ENCODE results near the gene ATG2B.

The ATG2B gene

DNA sequence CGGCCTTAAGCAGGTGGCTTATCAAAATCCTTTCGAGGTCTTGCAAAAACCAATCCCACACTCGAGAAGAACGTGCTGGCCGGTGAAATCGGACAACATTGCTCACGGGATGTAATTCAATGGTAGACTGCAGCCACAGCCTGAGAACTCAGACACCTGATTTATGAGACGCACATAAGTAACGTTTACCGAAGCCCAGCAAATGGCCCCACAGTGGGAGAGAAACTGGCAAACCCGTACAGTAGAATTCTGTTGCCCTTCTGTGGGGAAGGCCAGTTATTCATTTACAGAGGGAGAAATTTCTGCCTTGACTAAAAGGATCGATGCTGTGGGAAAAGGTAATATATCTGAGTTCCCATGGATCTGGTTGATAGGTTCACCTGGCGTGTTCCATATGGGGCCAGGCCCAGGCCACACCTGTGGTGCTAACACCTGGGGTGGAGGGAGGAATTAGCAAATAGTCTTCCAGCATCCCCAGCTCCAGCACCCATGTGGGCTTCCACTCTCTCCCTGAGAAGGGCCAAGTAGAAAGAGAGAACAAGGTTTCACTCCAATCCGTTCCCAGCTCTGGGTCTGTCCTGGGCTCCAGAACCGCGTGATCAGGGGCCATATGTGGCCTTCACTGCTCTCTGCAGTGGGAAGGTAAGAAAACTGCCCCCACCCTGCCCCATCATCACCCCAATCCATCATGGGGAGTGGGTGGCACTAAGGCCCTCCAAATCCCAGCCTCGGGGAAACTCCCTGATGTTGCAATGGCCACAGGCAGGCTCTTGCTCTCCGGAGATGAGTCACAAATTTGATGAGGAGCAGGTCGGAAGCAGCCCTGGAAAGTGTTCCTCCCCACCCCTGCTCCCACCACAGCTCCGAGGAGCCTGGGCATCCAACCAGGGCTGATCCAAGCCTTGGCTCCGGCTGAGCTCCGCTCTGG lies 94.4 kb downstream of the ATG2B start:
- no peak for DNase-seq

DNA sequence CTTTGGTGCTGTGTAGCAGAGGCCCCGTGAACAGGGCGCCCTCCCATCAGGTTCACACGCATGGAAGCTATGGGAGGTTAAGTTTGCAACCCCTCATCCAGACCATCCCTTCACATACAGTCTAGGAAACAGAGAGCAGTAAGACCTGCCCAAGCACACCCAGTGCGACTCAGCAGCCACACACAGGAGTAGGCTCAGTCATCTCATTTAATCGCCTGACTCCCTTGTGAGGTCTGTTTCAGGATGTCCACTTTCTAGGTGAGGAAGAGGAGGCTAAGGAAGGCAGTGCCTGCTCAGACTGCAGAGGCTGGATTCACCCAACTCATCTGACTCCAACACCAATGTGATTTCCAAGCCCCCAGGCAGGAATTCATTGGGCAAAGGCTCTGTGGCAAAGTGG lies 95.2 kb downstream of the ATG2B start:
- DNase-seq = no peak

DNA sequence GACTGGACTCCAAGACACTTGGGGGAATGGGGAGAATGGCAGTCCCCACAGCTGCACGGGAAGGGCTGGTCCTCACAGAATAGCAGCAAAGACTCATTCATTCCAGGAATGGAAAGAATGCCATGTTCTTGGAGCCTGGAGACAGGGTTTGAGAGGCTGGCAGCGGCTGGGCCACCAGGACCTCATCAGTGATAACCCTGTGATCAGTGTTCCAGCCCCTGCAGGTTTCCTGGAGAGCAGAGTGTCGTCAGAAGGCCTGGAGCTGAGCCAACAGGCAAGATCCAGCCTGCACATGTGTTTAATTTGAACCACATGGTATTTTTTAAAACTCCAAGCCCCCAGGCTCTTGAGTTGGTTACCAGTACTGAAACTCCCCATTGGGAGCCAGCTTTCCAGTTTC lies 95.8 kb downstream of the ATG2B start:
- DNase-seq = peak; percentile 35

DNA sequence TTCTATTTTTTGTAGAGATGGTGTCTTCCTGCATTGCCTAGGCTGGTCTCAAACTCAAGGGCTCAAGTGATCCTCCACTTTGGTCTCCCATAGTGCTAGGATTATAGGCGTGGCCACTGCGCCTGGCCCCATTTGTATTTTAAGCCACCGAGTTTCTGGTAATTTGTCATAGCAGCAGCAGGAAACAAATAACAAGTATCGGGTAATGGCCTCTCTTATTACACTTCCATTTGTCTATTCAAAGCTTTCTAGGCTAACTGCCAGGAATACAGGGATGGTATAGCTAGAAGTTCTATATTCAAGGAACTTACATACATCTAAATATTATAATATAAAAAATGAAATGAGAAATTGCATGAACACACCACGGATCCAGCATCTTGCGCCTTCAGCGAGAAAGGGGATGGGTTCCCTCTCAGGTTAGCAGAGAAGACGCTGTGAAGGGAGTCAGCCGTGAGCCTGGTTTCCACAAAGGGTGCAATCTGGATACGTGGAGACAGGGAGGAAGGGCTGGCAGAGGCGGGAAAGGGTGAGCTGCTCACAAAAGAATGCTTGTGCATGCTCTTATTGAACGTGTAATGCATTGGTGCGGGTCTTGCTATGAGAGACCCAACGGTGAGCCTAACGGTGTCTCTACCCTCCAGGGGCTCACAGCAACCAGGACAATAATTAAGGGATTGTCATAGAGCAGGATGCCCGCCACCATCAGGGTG lies 97.6 kb downstream of the ATG2B start:
- DNase-seq = no peak

DNA sequence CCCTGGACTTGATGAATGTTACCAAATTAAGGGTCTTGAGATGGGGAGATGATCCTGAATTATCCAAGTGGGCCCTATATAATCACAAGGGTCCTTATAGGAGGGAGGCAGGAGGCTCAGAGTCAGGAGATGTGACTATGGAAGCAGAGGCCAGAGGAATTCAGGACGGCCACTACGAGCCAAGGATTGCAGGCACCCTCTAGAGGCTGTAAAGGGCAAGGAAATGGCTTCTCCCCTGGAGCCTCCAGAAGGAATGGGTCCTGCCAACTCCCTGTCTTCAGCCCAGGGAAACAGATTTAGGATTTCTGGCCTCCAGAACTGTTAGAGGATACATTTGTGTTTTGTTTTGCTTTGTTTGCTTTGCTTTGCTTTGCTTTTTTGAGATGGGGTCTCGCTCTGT lies 98.3 kb downstream of the ATG2B start:
- DNase-seq = no peak

DNA sequence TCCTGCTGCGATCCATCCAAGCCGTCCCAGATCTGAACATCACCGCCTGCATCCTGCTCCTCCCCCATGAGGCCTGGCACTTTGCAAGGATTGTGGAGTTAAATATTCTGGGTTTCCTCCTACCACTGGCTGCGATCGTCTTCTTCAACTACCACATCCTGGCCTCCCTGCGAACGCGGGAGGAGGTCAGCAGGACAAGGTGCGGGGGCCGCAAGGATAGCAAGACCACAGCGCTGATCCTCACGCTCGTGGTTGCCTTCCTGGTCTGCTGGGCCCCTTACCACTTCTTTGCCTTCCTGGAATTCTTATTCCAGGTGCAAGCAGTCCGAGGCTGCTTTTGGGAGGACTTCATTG lies 99.0 kb downstream of the ATG2B start:
- DNase-seq = no peak

DNA sequence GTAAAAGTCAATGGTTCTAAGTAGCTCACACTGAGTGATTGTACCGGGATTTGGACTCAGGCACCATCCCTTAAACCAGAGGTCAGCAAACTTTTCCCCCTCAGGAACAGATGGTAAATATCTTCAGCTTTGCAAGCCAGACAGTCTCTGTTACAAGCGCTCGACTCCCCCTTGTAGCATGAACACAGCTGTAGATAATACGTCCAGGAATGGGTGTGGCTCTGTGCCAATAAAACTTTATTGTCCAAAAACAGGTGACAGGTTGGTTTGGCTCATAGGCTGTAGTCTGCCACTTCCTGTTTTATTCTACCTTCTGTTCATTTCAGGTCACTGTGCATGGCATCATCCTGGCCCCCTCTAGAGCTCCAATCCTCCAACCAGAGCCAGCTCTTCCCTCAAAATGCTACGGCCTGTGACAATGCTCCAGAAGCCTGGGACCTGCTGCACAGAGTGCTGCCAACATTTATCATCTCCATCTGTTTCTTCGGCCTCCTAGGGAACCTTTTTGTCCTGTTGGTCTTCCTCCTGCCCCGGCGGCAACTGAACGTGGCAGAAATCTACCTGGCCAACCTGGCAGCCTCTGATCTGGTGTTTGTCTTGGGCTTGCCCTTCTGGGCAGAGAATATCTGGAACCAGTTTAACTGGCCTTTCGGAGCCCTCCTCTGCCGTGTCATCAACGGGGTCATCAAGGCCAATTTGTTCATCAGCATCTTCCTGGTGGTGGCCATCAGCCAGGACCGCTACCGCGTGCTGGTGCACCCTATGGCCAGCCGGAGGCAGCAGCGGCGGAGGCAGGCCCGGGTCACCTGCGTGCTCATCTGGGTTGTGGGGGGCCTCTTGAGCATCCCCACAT lies 99.6 kb downstream of the ATG2B start:
- DNase-seq = no peak

DNA sequence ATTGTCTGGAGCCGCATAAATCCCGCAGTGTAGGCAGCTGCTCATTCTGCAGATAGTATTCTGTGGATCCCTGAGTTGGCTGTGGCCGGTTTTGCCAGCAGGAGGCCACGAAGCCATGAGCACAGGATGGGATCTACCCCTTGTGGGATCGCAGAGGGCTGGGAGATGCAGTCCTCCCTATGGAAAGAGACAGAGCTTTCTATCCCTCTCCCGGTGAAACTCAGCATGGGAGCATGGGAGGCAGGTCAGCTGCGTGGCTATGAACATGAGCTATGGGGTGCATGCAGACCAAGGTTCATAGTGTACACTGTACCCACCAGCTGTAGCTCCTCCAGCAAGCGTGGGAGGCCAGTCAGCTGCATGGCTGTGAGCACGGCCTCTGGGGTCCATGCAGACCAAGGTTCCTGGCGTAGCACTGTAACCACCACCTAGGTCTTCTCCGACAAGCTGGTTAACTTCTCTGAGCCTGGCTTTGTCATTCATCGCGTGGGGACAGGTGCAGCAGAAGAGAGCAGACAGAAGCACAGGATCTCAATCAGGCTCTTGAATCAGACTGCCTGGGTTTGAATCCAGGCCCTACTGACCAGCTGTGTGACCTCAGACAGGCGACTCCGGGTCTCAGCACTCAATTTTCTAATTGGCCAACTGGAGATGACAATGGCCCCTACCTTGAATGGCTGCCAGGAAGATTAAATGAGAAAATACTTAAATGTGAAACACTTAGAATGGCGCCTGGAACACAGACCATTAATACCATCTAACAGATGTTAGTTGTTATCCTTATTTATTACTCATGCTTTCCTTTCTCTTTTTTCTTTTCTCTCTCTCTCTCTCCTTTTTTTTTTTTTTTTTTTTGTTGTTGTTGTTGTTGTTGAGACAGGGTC lies 101.1 kb downstream of the ATG2B start:
- no peak for DNase-seq

DNA sequence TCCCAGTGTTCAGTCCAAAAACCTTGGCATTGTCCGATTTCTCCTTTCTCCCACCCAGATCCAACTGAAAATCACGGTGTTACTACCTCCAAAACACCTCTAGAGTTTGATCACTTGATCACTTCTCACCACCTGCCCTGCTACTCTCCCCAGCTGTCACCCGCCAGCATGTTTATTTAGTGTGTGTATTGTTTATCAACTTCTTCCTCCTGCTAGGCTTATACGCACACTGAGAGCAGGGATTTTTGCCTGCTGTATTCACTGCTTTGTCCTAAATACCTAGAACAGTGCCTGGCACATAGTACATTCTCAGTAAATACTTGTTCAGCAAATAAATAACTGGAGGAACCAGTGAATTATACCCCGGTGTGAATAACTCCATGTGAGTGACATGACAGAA lies 102.1 kb downstream of the ATG2B start:
- DNase-seq = no peak

DNA sequence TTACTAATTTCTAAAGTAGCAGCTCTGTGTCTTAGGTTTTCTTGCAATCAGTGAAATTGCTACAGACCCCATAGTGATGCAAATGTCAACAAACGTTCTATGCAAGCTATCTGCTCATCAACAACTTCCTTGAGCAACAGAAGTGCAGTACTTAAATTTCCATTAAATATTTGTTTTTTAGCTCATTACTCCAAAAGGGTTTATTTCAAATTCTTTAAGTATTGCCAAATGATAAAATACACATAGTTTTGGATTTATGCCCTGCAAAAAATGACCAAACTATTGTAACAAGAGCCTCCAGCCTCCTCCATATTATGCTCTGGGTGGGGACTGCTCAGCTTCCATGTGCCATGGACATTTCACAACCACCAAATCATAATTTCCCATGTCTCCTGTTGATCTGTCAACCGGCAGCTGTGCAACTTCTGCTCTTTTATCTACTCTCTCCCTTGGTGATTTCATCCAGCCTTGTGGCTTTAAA lies 102.8 kb downstream of the ATG2B start:
- no peak for DNase-seq

DNA sequence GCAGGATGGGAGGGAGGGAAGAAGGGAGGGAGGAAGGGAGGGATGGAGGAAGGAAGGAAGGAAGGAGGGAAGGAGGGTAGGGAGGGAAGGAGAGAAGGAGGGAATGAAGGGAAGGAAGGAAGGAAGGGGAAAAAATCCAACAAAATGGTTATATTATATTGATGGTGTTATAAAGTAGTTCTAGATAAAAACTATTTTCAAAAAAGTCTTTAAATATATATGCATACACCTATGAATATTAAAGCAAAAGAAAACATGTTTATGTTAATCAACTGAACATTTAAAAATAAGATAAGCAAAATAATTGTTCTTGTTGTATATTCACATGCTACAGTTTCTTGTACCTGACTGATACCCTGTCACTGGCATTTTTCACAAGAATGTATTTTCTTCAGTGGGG lies 105.2 kb downstream of the ATG2B start:
- no peak for DNase-seq

DNA sequence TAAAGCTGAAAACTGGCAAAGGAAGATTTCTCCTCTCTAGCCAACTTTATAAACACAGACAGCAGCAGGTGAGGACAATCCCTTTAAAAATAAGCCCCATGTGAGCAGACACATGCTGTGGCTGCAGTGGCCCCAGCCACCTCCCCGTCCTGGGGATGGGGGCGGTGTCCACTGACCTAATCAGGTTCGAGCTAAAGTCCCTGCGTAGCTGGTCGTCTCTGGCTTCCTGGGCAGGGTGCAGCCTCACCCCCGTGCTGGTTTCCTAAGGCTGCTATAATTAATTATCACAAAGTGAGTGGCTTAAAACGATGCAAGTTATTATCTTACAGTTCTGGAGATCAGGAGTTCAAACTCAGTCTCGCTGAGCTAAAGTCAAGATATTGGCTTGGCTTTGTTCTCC lies 106.1 kb downstream of the ATG2B start:
- DNase-seq = no peak

DNA sequence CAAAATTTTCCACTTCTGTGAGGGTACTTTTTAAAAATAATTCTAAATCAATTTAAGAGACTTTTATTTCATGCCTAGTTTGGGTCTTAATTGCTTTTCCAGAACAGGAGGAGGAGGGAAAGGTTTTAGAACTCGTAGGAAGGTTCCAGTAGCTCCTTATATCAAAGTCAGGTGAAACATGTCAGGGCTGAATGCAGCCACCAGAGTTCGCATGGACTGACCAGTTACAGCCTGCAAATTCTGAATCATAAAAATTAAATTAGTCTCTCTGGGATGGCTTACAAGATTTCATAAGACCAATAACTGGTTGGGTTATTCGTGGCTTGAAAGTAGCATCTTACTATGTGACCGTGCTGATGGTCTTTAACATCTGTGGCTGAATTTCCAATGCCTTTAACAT lies 106.7 kb downstream of the ATG2B start:
- no peak for DNase-seq

DNA sequence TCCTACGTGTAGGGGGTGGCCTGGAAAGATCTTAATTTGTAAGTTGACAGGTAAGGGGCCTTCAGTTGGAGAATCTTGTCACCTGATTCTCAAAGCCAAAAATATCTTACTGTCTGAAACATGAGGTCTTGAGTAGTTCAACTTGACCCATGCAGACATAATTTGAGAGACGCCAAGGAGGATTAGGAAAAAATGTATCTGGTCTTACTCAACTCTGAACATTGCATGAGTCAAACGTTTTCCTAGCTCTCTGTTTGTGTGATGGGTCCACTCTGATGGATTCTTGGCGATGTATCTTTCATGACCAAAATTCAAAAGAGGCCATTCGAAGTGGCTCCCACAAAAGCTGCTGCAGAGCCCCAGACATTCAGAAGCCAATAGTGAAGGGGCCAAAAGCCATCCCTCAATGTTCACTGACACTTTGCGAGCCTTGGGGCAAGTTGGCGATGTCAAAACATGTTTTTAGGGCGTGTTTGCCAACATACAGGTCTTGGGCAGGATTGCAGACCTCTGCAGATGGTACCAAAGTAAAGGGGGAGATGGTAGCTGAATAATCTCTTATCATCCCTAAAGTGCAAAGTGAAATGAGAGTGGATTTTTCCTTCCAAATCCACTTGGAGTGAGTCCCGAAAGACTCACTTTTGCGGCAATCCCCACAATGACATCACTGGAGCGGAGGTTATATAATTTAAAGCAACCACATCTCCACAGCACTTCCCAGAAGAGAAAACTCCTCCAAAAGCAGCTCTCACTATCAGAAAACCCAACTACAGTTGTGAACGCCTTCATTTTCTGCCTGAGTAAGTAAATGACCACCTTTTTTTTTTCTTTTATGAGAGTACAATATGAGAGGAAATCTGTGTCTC lies 107.4 kb downstream of the ATG2B start, which contains the start of gene BDKRB1:
Gene BDKRB1, plus strand, starts transcription at position 710 of the 866 bp plus-strand sequence. CDS start 7,473 bp downstream, outside the sequence.
- no peak for DNase-seq

DNA sequence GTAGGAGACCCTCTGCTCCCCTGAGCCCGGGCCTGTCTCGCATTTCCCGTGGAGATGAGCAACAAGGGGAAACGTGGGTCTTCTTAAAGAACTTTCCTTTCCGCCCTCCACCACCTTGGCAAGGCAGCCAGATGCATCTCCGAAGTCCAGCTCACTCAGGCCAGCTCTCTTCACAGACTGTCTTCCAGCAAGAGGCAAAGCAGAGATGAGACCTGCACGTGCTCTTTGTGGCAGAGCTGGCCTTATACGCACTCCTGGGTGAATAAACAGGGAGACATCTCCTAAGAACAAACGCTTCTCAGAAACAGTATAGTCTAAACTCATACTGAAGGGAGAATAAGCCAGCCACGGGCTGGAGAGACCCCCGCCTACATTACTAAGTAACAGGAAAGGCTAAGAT lies 108.5 kb downstream of the ATG2B start:
- no peak for DNase-seq

DNA sequence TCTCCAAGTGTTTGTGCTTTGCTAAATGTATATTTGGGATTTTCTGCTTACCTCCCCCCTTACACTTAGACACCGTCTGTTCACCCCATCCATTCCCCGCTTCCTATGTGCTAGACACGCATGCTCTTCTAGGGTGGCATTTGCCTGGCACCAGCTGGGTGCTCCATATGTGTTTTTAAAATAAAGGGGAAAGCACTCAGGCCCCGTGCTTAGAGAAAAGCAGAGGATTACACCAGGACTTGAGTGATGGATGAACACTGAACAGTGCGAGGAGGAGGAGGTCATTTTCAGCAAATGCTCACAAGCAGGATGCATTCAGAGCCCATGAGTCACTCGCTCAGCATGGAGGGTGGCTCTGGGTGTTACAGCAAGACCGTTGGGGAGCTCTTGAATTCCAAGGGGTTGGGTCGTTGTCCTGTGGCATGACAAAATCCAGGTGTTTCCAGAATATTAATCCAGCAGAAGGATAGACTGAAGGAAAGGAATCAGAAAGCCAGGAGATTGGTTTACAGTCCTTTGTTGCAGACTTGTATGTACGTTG lies 110.1 kb downstream of the ATG2B start:
- no peak for DNase-seq

DNA sequence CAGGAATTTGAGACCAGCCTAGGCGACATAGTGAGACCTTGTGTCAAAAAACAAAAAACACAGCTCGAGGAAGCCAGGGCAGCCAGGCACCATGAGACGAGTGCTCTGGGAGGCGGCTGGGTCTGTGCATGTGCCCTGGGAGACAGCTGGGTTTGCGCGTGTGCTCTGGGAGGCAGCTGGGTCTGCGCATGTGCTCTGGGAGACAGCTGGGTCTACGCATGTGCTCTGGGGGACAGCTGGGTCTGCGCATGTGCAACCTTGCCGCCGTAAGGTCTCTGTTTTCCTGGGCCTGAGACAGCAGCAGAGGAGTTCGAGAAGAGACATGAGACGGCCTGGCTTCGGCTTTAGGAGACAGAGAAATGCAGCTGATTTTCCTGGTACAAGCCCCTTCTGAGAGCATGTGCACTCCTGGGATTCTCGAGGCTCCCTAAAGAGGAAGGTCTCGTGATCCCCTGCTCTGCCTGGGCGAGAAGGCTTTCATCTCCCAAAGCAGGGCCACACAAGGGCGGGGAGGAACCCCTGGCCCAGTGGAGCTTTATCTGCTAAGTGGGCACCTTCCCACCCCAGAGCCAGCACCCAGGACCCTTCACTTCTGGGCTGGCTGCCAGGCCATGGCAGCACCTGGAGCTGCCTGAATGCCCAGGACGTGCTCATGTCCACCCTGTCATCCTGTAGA lies 110.7 kb downstream of the ATG2B start:
- no peak for DNase-seq

DNA sequence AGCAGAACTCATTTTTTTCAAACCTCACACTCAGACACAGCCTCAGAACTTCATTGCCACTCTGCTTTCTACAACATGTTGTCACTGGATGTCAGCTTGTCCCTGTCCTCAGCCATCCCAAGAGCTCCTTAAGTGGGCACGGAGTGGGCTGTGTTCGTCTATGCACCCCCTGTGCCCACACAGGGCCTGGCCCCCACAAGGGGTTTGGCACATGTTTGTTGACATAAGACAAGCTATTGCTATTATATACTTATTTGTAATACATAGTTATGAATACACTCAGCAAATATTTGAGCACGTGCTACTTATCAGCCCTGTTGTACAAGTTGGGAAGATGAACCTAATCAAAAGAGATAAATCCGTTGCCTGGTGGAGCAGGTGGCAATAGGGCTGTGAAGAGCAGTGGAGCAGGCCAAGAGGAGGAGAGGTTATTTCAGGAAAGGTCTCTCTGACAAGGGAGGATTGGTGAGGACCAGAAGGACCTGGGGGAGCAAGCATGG lies 111.4 kb downstream of the ATG2B start:
- no peak for DNase-seq

DNA sequence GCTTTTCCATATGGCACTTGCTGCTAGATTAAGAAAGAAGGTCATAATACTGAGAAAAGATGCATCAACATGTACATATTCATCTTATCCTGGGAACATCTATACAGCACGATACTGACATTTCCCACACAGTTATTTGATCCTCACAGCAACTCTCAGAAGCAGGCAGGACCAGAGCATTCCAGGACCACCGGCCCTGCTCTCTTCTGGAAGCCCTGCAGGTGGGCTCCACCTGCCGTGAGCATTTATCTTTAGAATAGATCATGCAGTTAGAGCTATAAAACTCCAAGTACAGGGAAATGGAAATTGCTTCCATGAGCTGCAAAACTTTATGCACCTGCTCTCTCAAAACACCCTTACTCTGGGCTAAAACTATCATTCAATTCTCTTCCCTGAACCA lies 112.7 kb downstream of the ATG2B start:
- DNase-seq = no peak

DNA sequence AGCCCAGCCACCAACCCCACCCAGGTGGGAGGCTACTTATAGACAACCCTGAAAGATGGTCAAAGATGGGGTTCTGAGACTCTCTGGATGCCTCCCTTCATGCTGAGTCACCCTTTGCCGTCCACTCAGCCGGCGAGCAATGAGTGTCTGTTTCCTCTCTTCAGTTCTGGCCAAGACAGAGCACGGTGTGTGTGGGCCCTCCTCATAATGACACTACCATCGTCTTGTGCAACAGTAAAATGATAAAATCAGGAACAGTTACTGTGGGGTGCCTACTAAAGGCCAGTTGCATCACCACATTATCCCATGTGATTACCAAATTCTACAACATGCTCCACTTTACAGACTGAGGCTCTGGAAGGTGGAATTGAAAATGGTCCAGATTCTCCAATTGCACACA lies 114.1 kb downstream of the ATG2B start:
- peak; percentile 85 for DNase-seq
